Measurements from ENCODE around the gene CASQ1.
A peak's percentile ranks its signal among the peaks of the same experiment; 100 is the strongest.

The CASQ1 gene

DNA sequence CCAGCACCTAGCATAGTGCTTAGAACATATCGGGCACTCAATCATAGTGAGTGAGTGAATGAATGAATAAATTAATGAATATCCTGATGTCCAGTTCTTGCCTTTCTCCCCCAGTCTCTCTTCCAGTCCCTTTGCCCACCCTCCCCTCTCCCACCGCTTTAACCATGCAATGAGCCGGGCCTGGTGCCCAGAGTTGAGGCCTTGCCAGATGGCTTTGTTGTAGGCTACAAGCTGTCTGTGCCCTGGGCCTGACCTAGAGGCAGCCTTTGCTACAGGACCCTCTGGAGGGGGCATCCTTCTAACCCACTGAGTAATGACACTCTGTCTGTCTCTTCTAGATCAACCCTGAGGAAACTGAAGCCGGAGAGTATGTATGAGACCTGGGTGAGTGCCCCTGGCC, 6.9 kb downstream of the CASQ1 start:
- H3K4me3 ChIP-seq (ENCODE audit: low read depth, low read length), result no peak overlapping the region
- TF ChIP-seq, protein P1, sequence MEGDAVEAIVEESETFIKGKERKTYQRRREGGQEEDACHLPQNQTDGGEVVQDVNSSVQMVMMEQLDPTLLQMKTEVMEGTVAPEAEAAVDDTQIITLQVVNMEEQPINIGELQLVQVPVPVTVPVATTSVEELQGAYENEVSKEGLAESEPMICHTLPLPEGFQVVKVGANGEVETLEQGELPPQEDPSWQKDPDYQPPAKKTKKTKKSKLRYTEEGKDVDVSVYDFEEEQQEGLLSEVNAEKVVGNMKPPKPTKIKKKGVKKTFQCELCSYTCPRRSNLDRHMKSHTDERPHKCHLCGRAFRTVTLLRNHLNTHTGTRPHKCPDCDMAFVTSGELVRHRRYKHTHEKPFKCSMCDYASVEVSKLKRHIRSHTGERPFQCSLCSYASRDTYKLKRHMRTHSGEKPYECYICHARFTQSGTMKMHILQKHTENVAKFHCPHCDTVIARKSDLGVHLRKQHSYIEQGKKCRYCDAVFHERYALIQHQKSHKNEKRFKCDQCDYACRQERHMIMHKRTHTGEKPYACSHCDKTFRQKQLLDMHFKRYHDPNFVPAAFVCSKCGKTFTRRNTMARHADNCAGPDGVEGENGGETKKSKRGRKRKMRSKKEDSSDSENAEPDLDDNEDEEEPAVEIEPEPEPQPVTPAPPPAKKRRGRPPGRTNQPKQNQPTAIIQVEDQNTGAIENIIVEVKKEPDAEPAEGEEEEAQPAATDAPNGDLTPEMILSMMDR (IDR thresholded peaks at IDR 0.05; ENCODE audit: borderline replicate concordance, insufficient read depth, low read depth, low read length), result no peak

DNA sequence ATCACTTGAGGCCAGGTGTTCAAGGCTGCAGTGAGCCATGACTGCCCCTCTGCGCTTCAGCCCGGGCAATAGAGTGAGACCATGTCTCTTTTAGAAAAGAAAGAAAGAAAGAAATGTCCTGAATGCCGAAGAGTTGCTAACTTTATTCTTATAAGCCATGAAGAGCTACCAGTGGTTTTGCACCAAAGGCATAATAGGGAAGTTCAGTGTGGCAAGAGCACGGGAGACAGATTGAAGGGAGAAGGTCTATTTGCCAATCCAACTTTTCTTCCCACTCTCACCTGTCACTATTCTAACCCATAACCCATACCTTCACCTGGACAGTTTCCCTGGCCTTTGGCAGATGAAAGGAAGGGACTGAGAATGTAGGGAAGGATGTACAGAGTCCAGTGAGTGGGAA, 10.4 kb downstream of the CASQ1 start:
- TF ChIP-seq, protein P1 (IDR thresholded peaks at IDR 0.05; ENCODE audit: borderline replicate concordance, insufficient read depth, low read depth, low read length), result no peak
- no peak overlapping the region for H3K4me3 ChIP-seq (ENCODE audit: low read depth, low read length)

DNA sequence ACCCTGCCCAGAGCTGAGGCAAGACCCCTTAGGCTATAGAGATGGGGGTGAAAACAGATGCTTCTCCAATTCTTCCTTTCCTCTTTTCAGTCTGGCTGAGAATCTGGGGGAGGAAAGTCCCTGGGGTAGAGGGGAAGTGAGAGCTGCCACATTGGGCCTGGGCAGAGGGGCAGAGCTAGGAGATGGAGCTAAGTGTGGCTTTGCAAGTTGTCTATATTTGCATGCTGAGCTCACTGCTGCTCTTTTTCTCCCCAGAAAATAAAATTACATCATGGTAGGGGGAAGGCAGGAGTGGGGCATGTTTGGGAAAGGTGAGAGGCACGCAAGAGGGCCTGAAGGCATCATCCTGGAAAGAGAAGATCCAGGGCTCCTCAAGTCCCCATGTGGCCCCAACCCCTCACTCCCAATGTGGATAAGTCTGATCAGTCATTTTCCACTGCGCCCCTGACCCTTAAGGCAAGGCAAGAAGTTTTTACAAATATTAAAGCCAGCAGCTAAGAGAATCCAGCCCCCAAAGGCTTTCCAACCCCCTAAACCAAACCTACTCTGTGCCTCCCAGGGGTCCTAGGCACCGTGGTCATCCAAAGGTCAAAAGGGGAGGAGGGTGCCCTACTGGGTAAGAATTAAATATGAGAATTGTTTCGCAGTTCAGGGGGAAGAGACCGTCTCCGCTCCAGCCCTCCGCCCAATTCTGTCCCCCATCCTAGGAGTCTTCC, 14.3 kb downstream of the CASQ1 start:
- TF ChIP-seq, protein P1 (IDR thresholded peaks at IDR 0.05; ENCODE audit: borderline replicate concordance, insufficient read depth, low read depth, low read length), result no peak

DNA sequence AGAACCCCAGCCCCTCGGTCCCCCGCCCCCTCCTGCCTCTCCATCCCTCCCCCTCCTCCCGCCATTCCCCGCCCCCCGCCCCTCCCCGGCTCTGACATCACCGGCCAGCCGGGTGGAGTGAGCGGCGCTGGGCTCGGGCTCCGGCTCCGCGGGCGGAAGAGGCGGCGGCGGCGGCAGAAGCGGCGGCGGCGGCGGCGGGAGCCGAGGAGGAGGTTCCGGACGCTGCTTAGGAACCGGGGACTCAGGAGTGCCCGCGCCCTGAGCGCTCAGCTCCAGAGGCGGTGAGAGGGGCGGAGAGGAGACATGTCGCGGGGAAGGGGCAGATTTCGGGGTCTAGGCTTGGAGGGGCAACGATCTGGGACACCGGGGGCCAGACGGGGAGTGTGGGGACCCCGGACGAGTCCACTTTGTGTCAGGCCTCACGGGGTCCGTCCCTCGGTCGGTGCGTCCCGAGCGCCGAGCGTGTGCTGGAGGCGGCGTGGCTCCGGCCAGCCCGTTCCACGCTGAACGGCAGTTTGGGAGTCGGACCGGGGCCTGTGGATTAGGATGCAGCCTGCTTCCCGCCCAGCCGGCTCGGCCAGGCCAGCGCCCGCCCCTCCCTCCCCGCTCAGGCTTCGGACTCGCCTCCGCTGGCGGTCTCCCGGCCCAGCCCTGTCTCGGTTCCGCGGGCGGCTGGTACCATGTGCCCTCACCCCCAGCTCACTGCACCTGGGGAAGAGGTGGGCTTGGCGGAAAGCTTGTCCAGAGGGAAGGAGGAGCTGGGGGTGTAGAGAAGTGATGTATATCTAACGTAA, 15.1 kb downstream of the CASQ1 start, which contains the start of gene PEA15:
PEA15 (plus strand) TSS at position 143 of the 794 bp plus-strand sequence. CDS start 6,161 bp downstream, outside the sequence.
- H3K4me3 ChIP-seq (ENCODE audit: low read depth, low read length), result peak within 1 kb of the TSS; percentile 100
- TF ChIP-seq, protein P1 (IDR thresholded peaks at IDR 0.05; ENCODE audit: borderline replicate concordance, insufficient read depth, low read depth, low read length), result no peak

More for the DNA sequence above, 14.3 kb downstream of the CASQ1 start:
- H3K4me3 ChIP-seq (ENCODE audit: low read depth, low read length), result peak overlapping the region; percentile 38

DNA sequence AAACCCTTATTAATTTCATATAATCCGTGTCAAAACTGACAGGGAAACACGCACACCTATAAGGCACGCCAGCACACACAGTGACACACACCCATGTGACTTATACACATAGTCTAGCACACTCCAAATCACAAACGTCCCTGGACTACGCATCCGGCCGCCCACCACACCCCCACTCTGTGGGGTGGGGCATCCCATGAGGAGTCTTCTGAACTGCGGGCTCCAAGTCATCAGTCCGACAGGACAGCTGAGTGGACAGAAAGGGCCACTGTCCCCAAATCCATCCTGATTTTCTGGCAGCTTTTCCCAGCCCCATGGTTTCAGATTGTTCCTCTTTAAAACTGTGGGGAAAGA, 15.6 kb downstream of the CASQ1 start:
- TF ChIP-seq, protein P1 (IDR thresholded peaks at IDR 0.05; ENCODE audit: borderline replicate concordance, insufficient read depth, low read depth, low read length), result no peak
- H3K4me3 ChIP-seq (ENCODE audit: low read depth, low read length), result peak overlapping the region; percentile 100

DNA sequence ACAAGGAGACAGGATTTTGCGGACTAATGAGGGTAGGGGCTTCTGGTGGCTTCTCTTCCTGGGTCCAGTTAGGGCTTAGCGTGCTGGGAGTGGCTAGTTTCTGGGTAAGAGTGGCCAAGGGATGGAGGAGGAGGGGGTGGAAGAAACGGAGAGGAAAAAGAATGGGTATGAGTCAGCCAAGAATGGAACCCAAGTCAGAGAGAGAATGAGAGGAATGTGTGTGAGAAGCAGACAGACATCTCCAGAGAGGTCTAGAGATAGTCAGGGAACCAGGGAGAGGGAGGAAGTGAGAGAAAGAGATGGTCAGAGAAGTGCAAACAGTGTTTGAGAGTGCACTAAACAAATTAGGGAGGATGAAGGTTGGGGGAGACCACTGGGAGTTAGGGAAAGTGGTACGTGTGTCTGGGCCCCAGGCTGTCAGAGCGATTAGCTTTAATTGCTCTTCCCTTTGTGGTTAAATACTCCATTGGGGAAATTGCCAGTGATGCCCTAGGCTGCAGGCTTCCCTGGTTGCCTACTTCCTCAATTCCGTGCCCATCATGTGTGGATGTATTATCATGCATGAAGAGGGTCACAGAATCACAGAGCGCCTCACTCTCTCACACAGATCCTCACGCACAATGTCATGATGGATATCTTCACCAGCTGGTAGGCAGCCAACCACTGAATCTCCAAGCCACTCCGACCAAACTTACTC, 16.2 kb downstream of the CASQ1 start:
- TF ChIP-seq, protein P1 (IDR thresholded peaks at IDR 0.05; ENCODE audit: borderline replicate concordance, insufficient read depth, low read depth, low read length), result no peak
- peak overlapping the region; percentile 100 for H3K4me3 ChIP-seq (ENCODE audit: low read depth, low read length)
